WTC11 (cell line): ENCODE data around the gene SEC23IP. TPM values are rescaled to one million over a fixed set of nuclear protein-coding genes. Genes with fewer than 3 reads are reported as not detected.

Experiments used
- ATAC-seq: fragments of 200-7000 bp; cut with Tn5 transposase; 2 replicates; pipeline ENCODE4 v1.10.0; 2021; ENCODE audit warnings: mild to moderate bottlenecking, moderate library complexity
- CTCF ChIA-PET: fragments of 300-600 bp; sonication (Branson Sonifier 250); formaldehyde crosslinking; loops from one replicate; lab custom pipeline; 2021; ENCODE audit warnings: antibody characterized with exemption; lab: Charles Lee
- POLR2A ChIA-PET: fragments of 350-600 bp; sonication (Branson Sonifier 250); formaldehyde crosslinking; loops from one replicate; lab custom pipeline; 2021; ENCODE audit warnings: antibody characterized with exemption; lab: Charles Lee
- DNase-seq: peaks from one replicate; pipeline ENCODE4 v3.0.0; 2021; ENCODE audit warnings: low spot score
- H3K27ac Mint-ChIP-seq: 2 replicates; pipeline ENCODE4 v1.8.0; 2021; ENCODE audit warnings: mixed read lengths
- H3K27me3 Mint-ChIP-seq: 2 replicates; pipeline ENCODE4 v1.8.0; 2021; ENCODE audit warnings: low read depth, mild to moderate bottlenecking, moderate library complexity, mixed read lengths
- H3K36me3 Mint-ChIP-seq: 2 replicates; pipeline ENCODE4 v1.8.0; 2021; ENCODE audit warnings: mixed read lengths
- H3K4me1 Mint-ChIP-seq: 2 replicates; pipeline ENCODE4 v1.8.0; 2022; ENCODE audit warnings: mixed read lengths
- H3K4me3 Mint-ChIP-seq: 2 replicates; pipeline ENCODE4 v1.8.0; 2021; ENCODE audit warnings: mild to moderate bottlenecking, moderate library complexity, mixed read lengths
- H3K9me3 Mint-ChIP-seq: 2 replicates; pipeline ENCODE4 v1.8.0; 2021; ENCODE audit warnings: mixed read lengths
- ARID4B ChIP-seq: sonication (generic); formaldehyde crosslinking; IDR thresholded peaks from 2 replicates; pipeline ENCODE4 v1.8.0; 2023; ENCODE audit warnings: missing genetic modification reagents, mild to moderate bottlenecking, borderline replicate concordance
- CBFB ChIP-seq: sonication (generic); formaldehyde crosslinking; IDR thresholded peaks from 2 replicates; pipeline ENCODE4 v1.8.1; 2022; ENCODE audit warnings: mild to moderate bottlenecking, low read depth, missing genetic modification reagents
- GABPB1 ChIP-seq: sonication (generic); formaldehyde crosslinking; IDR thresholded peaks from 2 replicates; pipeline ENCODE4 v1.8.1; 2023; ENCODE audit warnings: mild to moderate bottlenecking, missing genetic modification reagents
- GRHL2 ChIP-seq: fragments of 250-450 bp; sonication (Bioruptor Pico); IDR thresholded peaks from 2 replicates; pipeline ENCODE4 v1.8.0; 2022; ENCODE audit warnings: mild to moderate bottlenecking, moderate library complexity; ENCODE audit not compliant: insufficient replicate concordance, severe bottlenecking
- KAT7 ChIP-seq: sonication (generic); formaldehyde crosslinking; IDR thresholded peaks from 2 replicates; pipeline ENCODE4 v1.8.1; 2023; ENCODE audit warnings: missing genetic modification reagents, mild to moderate bottlenecking, borderline replicate concordance
- MYBL2 ChIP-seq: sonication (generic); formaldehyde crosslinking; IDR thresholded peaks from 2 replicates; pipeline ENCODE4 v1.8.1; 2023; ENCODE audit warnings: mild to moderate bottlenecking, moderate library complexity, missing genetic modification reagents
- NR2C2 ChIP-seq: sonication (generic); formaldehyde crosslinking; IDR thresholded peaks from 2 replicates; pipeline ENCODE4 v1.8.0; 2022; ENCODE audit warnings: mild to moderate bottlenecking, missing genetic modification reagents
- PRDM15 ChIP-seq: sonication (generic); formaldehyde crosslinking; IDR thresholded peaks from 2 replicates; pipeline ENCODE4 v1.8.0; 2022; ENCODE audit warnings: missing genetic modification reagents
- SP1 ChIP-seq: sonication (generic); formaldehyde crosslinking; conservative IDR thresholded peaks from 2 replicates; pipeline ENCODE4 v1.8.1; 2022; ENCODE audit warnings: missing genetic modification reagents
- TCF7 ChIP-seq: sonication (generic); formaldehyde crosslinking; IDR thresholded peaks from 2 replicates; pipeline ENCODE4 v1.8.0; 2022; ENCODE audit warnings: mild to moderate bottlenecking, low read depth, missing genetic modification reagents, moderate library complexity
- TEAD1 ChIP-seq: sonication (generic); formaldehyde crosslinking; IDR thresholded peaks from 2 replicates; pipeline ENCODE4 v1.8.0; 2022; ENCODE audit warnings: mild to moderate bottlenecking, missing genetic modification reagents
- USF1 ChIP-seq: sonication (generic); formaldehyde crosslinking; IDR thresholded peaks from 2 replicates; pipeline ENCODE4 v1.8.0; 2022; ENCODE audit warnings: mild to moderate bottlenecking, missing genetic modification reagents
- ZNF232 ChIP-seq: sonication (generic); formaldehyde crosslinking; IDR thresholded peaks from 2 replicates; pipeline ENCODE4 v1.8.0; 2022; ENCODE audit warnings: mild to moderate bottlenecking, missing genetic modification reagents
- ZNF281 ChIP-seq: sonication (generic); formaldehyde crosslinking; IDR thresholded peaks from 2 replicates; pipeline ENCODE4 v1.8.0; 2023; ENCODE audit warnings: mild to moderate bottlenecking, missing genetic modification reagents
- total RNA-seq: library from RNA; stranded (reverse); gene quantifications from 3 replicates; pipeline ENCODE4 v1.2.3, GENCODE V29; 2021
- TF ChIP-seq, protein P1 (sequence below): sonication (generic); formaldehyde crosslinking; IDR thresholded peaks from 2 replicates; pipeline ENCODE4 v1.8.0; 2022; ENCODE audit warnings: mild to moderate bottlenecking, missing genetic modification reagents
- TF ChIP-seq, protein P2 (sequence below): fragments of 250-450 bp; sonication (Bioruptor Pico); IDR thresholded peaks from 2 replicates; pipeline ENCODE4 v1.9.0; 2021; ENCODE audit warnings: mild to moderate bottlenecking, borderline replicate concordance
- TF ChIP-seq, protein P3 (sequence below): sonication (generic); formaldehyde crosslinking; IDR thresholded peaks from 2 replicates; pipeline ENCODE4 v1.8.1; 2023; ENCODE audit warnings: mild to moderate bottlenecking, moderate library complexity, missing genetic modification reagents

The SEC23IP gene
- total RNA-seq, 1 experiment from 2014 or later, result 82.3 TPM

DNA sequence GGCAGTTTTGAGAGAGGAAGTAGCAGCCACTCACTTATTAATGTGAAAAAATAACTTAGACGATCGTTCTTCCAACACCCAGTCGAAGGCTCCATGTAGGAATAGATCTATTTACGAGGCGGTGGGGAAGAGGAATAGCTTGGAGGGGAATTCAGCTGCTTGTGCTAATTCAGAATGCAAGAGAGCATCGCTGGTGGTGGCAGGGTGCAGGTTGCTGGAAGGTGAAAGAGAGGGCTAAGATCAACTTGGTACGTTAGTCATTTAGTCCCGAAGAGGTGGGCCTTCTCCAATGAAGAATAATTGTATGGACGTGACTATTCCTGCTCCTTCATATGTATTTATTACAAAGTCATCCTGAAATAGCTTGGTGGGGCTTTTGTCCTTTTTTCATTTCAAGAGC is 98.5 kb downstream of the SEC23IP start (continued):
- TF ChIP-seq ZNF281 (CRISPR knock-in tag) (no peak), GRHL2 (CRISPR knock-in tag) (no peak)
- TF ChIP-seq, protein P1, sequence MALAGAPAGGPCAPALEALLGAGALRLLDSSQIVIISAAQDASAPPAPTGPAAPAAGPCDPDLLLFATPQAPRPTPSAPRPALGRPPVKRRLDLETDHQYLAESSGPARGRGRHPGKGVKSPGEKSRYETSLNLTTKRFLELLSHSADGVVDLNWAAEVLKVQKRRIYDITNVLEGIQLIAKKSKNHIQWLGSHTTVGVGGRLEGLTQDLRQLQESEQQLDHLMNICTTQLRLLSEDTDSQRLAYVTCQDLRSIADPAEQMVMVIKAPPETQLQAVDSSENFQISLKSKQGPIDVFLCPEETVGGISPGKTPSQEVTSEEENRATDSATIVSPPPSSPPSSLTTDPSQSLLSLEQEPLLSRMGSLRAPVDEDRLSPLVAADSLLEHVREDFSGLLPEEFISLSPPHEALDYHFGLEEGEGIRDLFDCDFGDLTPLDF (CRISPR knock-in tag), result no peak

- Mint-ChIP-seq H3K4me3 (no peak overlapping the region), H3K9me3 (peaks cover 22% of the 10 kb centered on the region), H3K27ac (no peak overlapping the region), H3K36me3 (peaks cover 9% of the 10 kb centered on the region), H3K27me3 (peaks cover 9% of the 10 kb centered on the region; the same call in 1 of the 2 replicates), H3K4me1 (no peaks in the 10 kb centered on the region)
- no peak for DNase-seq
- ChIA-PET POLR2A (no interaction called here), CTCF (interaction anchor here (0.9 to 1.2 kb wide), 2 partner anchors 20 to 130 kb away, joined by 3 read pairs; no protein-coding TSS in a partner anchor)
- TF ChIP-seq MYBL2 (CRISPR knock-in tag) (no peak), KAT7 (CRISPR knock-in tag) (no peak), NR2C2 (no peak), TEAD1 (no peak), CBFB (no peak), ARID4B (no peak), SP1 (CRISPR knock-in tag) (no peak), ZNF232 (CRISPR knock-in tag) (no peak), USF1 (CRISPR knock-in tag) (no peak), GABPB1 (CRISPR knock-in tag) (no peak), TCF7 (no peak), PRDM15 (CRISPR knock-in tag) (no peak)
- TF ChIP-seq, protein P2, sequence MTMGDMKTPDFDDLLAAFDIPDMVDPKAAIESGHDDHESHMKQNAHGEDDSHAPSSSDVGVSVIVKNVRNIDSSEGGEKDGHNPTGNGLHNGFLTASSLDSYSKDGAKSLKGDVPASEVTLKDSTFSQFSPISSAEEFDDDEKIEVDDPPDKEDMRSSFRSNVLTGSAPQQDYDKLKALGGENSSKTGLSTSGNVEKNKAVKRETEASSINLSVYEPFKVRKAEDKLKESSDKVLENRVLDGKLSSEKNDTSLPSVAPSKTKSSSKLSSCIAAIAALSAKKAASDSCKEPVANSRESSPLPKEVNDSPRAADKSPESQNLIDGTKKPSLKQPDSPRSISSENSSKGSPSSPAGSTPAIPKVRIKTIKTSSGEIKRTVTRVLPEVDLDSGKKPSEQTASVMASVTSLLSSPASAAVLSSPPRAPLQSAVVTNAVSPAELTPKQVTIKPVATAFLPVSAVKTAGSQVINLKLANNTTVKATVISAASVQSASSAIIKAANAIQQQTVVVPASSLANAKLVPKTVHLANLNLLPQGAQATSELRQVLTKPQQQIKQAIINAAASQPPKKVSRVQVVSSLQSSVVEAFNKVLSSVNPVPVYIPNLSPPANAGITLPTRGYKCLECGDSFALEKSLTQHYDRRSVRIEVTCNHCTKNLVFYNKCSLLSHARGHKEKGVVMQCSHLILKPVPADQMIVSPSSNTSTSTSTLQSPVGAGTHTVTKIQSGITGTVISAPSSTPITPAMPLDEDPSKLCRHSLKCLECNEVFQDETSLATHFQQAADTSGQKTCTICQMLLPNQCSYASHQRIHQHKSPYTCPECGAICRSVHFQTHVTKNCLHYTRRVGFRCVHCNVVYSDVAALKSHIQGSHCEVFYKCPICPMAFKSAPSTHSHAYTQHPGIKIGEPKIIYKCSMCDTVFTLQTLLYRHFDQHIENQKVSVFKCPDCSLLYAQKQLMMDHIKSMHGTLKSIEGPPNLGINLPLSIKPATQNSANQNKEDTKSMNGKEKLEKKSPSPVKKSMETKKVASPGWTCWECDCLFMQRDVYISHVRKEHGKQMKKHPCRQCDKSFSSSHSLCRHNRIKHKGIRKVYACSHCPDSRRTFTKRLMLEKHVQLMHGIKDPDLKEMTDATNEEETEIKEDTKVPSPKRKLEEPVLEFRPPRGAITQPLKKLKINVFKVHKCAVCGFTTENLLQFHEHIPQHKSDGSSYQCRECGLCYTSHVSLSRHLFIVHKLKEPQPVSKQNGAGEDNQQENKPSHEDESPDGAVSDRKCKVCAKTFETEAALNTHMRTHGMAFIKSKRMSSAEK (CRISPR knock-in tag), result no peak
- TF ChIP-seq, protein P3, sequence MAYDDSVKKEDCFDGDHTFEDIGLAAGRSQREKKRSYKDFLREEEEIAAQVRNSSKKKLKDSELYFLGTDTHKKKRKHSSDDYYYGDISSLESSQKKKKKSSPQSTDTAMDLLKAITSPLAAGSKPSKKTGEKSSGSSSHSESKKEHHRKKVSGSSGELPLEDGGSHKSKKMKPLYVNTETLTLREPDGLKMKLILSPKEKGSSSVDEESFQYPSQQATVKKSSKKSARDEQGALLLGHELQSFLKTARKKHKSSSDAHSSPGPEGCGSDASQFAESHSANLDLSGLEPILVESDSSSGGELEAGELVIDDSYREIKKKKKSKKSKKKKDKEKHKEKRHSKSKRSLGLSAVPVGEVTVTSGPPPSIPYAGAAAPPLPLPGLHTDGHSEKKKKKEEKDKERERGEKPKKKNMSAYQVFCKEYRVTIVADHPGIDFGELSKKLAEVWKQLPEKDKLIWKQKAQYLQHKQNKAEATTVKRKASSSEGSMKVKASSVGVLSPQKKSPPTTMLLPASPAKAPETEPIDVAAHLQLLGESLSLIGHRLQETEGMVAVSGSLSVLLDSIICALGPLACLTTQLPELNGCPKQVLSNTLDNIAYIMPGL (CRISPR knock-in tag), result no peak
- ATAC-seq, result no peak
Observed at GRCh38 chr10:119991816-119992215, 99.3 kb downstream of the SEC23IP start.
